ENCODE measurements around the gene DMRTB1.

DMRTB1 gene

GRCh38 chr1:53508056-53508990, 49.1 kb downstream of the DMRTB1 start:
- DNase-seq (ENCODE audit: low read depth in 2 of 2) = no peak

GRCh38 chr1:53508991-53509666, 49.9 kb downstream of the DMRTB1 start:
- no peak for DNase-seq (ENCODE audit: low read depth in 2 of 2)

- DNase-seq (ENCODE audit: low read depth in 2 of 2) = no peak
Observed at GRCh38 chr1:53509775-53510174, 50.6 kb downstream of the DMRTB1 start.

- DNase-seq (ENCODE audit: low read depth in 2 of 2) = no peak
Observed at GRCh38 chr1:53510215-53510614, 51.0 kb downstream of the DMRTB1 start.

GRCh38 chr1:53511323-53511932, 52.2 kb downstream of the DMRTB1 start:
- DNase-seq (ENCODE audit: low read depth in 2 of 2) = no peak

- DNase-seq (ENCODE audit: low read depth in 2 of 2) = no peak
Observed at GRCh38 chr1:53511933-53512806, 53.0 kb downstream of the DMRTB1 start.

- no peak for DNase-seq (ENCODE audit: low read depth in 2 of 2)
Observed at GRCh38 chr1:53512807-53513755, 53.9 kb downstream of the DMRTB1 start.

DNA sequence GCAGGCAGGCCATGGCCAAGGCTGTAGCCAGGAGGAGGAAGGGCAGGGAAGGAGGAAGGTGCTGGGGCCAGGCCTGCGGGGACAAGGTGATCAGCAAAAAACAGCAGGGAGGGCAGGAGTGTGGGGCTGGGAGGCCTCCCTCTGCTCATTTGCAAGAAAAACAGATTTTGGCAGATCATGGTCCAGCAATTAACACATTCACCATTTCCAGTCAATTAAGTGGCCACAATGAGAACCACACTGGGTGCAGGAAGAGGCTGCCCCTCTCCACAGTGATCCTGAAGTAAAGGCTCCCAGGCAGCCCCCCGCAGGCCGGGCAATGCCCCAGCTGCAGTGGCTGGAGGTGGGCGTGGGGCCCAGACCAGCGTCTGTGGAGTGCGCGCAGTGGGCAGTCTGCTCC, 54.6 kb downstream of the DMRTB1 start:
- DNase-seq (ENCODE audit: low read depth in 2 of 2) = no peak

- DNase-seq (ENCODE audit: low read depth in 2 of 2) = no peak
Observed at GRCh38 chr1:53514436-53514835, 55.2 kb downstream of the DMRTB1 start.

GRCh38 chr1:53516181-53516580, 57.0 kb downstream of the DMRTB1 start:
- DNase-seq (ENCODE audit: low read depth in 2 of 2) = no peak

All from stimulated activated CD4-positive, alpha-beta T cell treated with anti-CD3 and anti-CD28 coated beads, Interleukin-15, amount 100 ng/mL, for 48 hours (primary cell).